ENCODE results near the gene CCDC92B.

Gene CCDC92B

GRCh38 chr17:2689411-2690164 lies 59.9 kb downstream of the CCDC92B start:
- TF ChIP-seq ARNTL (CRISPR knock-in tag; IDR thresholded peaks at IDR 0.05; ENCODE audit: borderline replicate concordance, low read depth), result no peak
- no peak for TF ChIP-seq OSR1 (CRISPR knock-in tag; IDR thresholded peaks at IDR 0.05)
- TF ChIP-seq TCF4 (CRISPR knock-in tag; IDR thresholded peaks at IDR 0.05; ENCODE audit: borderline replicate concordance), result no peak
- TF ChIP-seq ZFP3 (CRISPR knock-in tag; IDR thresholded peaks at IDR 0.05), result no peak
- no peak for TF ChIP-seq RARB (CRISPR knock-in tag; IDR thresholded peaks at IDR 0.05)
- TF ChIP-seq, protein P1, sequence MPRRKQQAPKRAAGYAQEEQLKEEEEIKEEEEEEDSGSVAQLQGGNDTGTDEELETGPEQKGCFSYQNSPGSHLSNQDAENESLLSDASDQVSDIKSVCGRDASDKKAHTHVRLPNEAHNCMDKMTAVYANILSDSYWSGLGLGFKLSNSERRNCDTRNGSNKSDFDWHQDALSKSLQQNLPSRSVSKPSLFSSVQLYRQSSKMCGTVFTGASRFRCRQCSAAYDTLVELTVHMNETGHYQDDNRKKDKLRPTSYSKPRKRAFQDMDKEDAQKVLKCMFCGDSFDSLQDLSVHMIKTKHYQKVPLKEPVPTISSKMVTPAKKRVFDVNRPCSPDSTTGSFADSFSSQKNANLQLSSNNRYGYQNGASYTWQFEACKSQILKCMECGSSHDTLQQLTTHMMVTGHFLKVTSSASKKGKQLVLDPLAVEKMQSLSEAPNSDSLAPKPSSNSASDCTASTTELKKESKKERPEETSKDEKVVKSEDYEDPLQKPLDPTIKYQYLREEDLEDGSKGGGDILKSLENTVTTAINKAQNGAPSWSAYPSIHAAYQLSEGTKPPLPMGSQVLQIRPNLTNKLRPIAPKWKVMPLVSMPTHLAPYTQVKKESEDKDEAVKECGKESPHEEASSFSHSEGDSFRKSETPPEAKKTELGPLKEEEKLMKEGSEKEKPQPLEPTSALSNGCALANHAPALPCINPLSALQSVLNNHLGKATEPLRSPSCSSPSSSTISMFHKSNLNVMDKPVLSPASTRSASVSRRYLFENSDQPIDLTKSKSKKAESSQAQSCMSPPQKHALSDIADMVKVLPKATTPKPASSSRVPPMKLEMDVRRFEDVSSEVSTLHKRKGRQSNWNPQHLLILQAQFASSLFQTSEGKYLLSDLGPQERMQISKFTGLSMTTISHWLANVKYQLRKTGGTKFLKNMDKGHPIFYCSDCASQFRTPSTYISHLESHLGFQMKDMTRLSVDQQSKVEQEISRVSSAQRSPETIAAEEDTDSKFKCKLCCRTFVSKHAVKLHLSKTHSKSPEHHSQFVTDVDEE (CRISPR knock-in tag; IDR thresholded peaks at IDR 0.05), result no peak
- TF ChIP-seq ESRRG (CRISPR knock-in tag; IDR thresholded peaks at IDR 0.05), result no peak
- TF ChIP-seq, protein P2, sequence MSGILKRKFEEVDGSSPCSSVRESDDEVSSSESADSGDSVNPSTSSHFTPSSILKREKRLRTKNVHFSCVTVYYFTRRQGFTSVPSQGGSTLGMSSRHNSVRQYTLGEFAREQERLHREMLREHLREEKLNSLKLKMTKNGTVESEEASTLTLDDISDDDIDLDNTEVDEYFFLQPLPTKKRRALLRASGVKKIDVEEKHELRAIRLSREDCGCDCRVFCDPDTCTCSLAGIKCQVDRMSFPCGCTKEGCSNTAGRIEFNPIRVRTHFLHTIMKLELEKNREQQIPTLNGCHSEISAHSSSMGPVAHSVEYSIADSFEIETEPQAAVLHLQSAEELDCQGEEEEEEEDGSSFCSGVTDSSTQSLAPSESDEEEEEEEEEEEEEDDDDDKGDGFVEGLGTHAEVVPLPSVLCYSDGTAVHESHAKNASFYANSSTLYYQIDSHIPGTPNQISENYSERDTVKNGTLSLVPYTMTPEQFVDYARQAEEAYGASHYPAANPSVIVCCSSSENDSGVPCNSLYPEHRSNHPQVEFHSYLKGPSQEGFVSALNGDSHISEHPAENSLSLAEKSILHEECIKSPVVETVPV (CRISPR knock-in tag; IDR thresholded peaks at IDR 0.05), result no peak
- TF ChIP-seq, protein P3, sequence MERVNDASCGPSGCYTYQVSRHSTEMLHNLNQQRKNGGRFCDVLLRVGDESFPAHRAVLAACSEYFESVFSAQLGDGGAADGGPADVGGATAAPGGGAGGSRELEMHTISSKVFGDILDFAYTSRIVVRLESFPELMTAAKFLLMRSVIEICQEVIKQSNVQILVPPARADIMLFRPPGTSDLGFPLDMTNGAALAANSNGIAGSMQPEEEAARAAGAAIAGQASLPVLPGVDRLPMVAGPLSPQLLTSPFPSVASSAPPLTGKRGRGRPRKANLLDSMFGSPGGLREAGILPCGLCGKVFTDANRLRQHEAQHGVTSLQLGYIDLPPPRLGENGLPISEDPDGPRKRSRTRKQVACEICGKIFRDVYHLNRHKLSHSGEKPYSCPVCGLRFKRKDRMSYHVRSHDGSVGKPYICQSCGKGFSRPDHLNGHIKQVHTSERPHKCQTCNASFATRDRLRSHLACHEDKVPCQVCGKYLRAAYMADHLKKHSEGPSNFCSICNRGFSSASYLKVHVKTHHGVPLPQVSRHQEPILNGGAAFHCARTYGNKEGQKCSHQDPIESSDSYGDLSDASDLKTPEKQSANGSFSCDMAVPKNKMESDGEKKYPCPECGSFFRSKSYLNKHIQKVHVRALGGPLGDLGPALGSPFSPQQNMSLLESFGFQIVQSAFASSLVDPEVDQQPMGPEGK (CRISPR knock-in tag; IDR thresholded peaks at IDR 0.05; ENCODE audit: borderline replicate concordance), result no peak
- TF ChIP-seq ZFP30 (CRISPR knock-in tag; IDR thresholded peaks at IDR 0.05), result no peak
- no peak for TF ChIP-seq GLIS3 (CRISPR knock-in tag; IDR thresholded peaks at IDR 0.05)
- TF ChIP-seq, protein P4, sequence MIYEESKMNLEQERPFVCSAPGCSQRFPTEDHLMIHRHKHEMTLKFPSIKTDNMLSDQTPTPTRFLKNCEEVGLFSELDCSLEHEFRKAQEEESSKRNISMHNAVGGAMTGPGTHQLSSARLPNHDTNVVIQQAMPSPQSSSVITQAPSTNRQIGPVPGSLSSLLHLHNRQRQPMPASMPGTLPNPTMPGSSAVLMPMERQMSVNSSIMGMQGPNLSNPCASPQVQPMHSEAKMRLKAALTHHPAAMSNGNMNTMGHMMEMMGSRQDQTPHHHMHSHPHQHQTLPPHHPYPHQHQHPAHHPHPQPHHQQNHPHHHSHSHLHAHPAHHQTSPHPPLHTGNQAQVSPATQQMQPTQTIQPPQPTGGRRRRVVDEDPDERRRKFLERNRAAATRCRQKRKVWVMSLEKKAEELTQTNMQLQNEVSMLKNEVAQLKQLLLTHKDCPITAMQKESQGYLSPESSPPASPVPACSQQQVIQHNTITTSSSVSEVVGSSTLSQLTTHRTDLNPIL (CRISPR knock-in tag; IDR thresholded peaks at IDR 0.05; ENCODE audit: low read depth), result no peak

DNA sequence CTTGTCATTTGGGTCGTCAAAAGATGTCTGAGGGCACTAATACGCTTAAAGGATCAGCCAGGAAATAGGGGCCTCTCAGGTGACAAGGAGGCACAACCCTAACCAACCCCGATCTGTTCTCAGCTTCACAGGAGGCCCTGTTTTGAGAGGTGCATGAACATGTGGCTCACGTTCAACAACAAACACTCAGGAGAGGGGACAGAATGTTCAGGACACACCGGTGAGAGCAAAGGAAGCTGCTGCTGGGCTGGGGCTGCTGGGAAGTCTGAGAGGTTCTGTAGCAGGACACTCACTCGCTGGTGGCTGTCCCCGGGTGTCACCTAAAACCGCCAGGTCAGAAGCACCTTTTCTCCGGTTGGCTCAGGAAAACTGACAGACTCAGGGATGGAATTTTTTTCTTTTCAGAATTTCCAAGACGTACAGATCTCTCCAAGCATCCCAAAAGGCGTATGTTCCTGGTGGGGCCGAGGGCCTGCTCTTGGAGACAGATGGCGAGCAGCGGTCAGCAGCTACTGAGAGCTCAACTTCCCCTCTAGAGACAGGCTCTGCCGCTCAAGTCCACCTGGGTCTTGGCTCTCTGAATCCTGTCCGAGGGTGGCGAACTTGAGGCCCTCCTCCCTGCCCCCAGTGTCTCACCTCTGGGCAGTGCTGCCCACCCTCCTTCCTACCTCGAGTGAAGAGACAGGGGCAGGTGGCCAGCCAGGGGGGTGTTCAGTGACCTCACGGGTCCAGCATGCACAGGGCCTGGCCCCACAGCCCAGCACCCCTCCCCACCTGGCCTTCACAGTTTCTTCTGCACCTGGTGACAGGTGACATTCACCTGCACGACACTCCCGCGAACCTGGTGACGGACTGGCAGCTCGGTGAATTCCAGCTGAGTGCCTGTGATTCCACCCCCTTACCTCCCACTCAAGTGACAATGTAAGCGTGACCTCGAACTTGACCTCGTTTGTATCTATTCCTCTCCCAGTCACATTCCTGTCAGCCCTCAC lies 60.8 kb downstream of the CCDC92B start:
- peak; percentile 15 for ATAC-seq
- no peak for TF ChIP-seq ISL1 (CRISPR knock-in tag; IDR thresholded peaks at IDR 0.05)
- TF ChIP-seq TOX (CRISPR knock-in tag; IDR thresholded peaks at IDR 0.05; ENCODE audit: borderline replicate concordance), result no peak
- TF ChIP-seq ZFP30 (CRISPR knock-in tag; IDR thresholded peaks at IDR 0.05), result no peak
- TF ChIP-seq TCF4 (CRISPR knock-in tag; IDR thresholded peaks at IDR 0.05; ENCODE audit: borderline replicate concordance), result no peak
- TF ChIP-seq ZNF8 (CRISPR knock-in tag; IDR thresholded peaks at IDR 0.05), result no peak

More at GRCh38 chr17:2689411-2690164, 59.9 kb downstream of the CCDC92B start:
- peak; percentile 2; the same call in 1 of the 3 replicates for ATAC-seq

GRCh38 chr17:2687074-2687418 lies 62.4 kb downstream of the CCDC92B start:
- no peak for ATAC-seq
- TF ChIP-seq, protein P3 (CRISPR knock-in tag; IDR thresholded peaks at IDR 0.05; ENCODE audit: borderline replicate concordance), result no peak
- TF ChIP-seq PPARA (CRISPR knock-in tag; IDR thresholded peaks at IDR 0.05; ENCODE audit: borderline replicate concordance) (no peak), ZNF8 (CRISPR knock-in tag; IDR thresholded peaks at IDR 0.05) (no peak), ISL1 (CRISPR knock-in tag; IDR thresholded peaks at IDR 0.05) (no peak), BACH2 (CRISPR knock-in tag; IDR thresholded peaks at IDR 0.05; ENCODE audit: borderline replicate concordance) (no peak), ZC3H10 (CRISPR knock-in tag; IDR thresholded peaks at IDR 0.05) (no peak), ESRRG (CRISPR knock-in tag; IDR thresholded peaks at IDR 0.05) (no peak), ZNF565 (CRISPR knock-in tag; conservative IDR thresholded peaks at IDR 0.05; ENCODE audit: low read depth) (no peak), CSDC2 (CRISPR knock-in tag; IDR thresholded peaks at IDR 0.05) (no peak), ZFP3 (CRISPR knock-in tag; IDR thresholded peaks at IDR 0.05) (no peak), ZNF70 (CRISPR knock-in tag; IDR thresholded peaks at IDR 0.05) (no peak), SNAI2 (CRISPR knock-in tag; IDR thresholded peaks at IDR 0.05) (no peak), TOX (CRISPR knock-in tag; IDR thresholded peaks at IDR 0.05; ENCODE audit: borderline replicate concordance) (no peak), TCF4 (CRISPR knock-in tag; IDR thresholded peaks at IDR 0.05; ENCODE audit: borderline replicate concordance) (no peak), RARB (CRISPR knock-in tag; IDR thresholded peaks at IDR 0.05) (no peak), GLIS3 (CRISPR knock-in tag; IDR thresholded peaks at IDR 0.05) (no peak)
- TF ChIP-seq, protein P4 (CRISPR knock-in tag; IDR thresholded peaks at IDR 0.05; ENCODE audit: low read depth), result no peak
- TF ChIP-seq, protein P2 (CRISPR knock-in tag; IDR thresholded peaks at IDR 0.05), result no peak

Measured in SK-N-SH treated with all-trans-retinoic acid at 6 μM for 48 hours (cell line).